ENCODE results near the gene TNFAIP1.
"Not testable (repeated sequence)": the region's sequence is repeated elsewhere in the genome, so short reads cannot be mapped to it uniquely, and the experiment has no call there.

The TNFAIP1 gene

GRCh38 chr17:28335201-28335958, at the start of gene TNFAIP1, which contains the start of gene IFT20:
TNFAIP1 (plus strand) TSS chr17:28335761; CDS start chr17:28339522, 3,761 bp downstream.
IFT20 (minus strand) TSS chr17:28335472; CDS start chr17:28331985, 3,487 bp downstream.
- peak; percentile 99 for DNase-seq (ENCODE audit: low spot score)

- DNase-seq (ENCODE audit: low spot score): no peak
These were observed 49.6 kb upstream of the TNFAIP1 start for GRCh38 chr17:28285965-28286364.

- DNase-seq (ENCODE audit: low spot score): no peak
These were observed 44.9 kb upstream of the TNFAIP1 start for GRCh38 chr17:28290703-28291102.

- DNase-seq (ENCODE audit: low spot score): no peak
These were observed 43.7 kb upstream of the TNFAIP1 start for GRCh38 chr17:28291780-28292330.

GRCh38 chr17:28292878-28293277, 42.7 kb upstream of the TNFAIP1 start:
- DNase-seq (ENCODE audit: low spot score): not testable (repeated sequence)

GRCh38 chr17:28293994-28294393, 41.6 kb upstream of the TNFAIP1 start:
- DNase-seq (ENCODE audit: low spot score): no peak

GRCh38 chr17:28295677-28296578, 39.6 kb upstream of the TNFAIP1 start:
- no peak for DNase-seq (ENCODE audit: low spot score)

GRCh38 chr17:28298449-28298848, 37.1 kb upstream of the TNFAIP1 start:
- no peak for DNase-seq (ENCODE audit: low spot score)

GRCh38 chr17:28306954-28307401, 28.6 kb upstream of the TNFAIP1 start:
- DNase-seq (ENCODE audit: low spot score): no peak

- no peak for DNase-seq (ENCODE audit: low spot score)
These were observed 21.7 kb upstream of the TNFAIP1 start for GRCh38 chr17:28313841-28314240.

- DNase-seq (ENCODE audit: low spot score): no peak
These were observed 19.5 kb upstream of the TNFAIP1 start for GRCh38 chr17:28315846-28316705.

GRCh38 chr17:28317099-28317965, 18.2 kb upstream of the TNFAIP1 start:
- no peak for DNase-seq (ENCODE audit: low spot score)

GRCh38 chr17:28317966-28318758, 17.4 kb upstream of the TNFAIP1 start:
- DNase-seq (ENCODE audit: low spot score): no peak

GRCh38 chr17:28318759-28319597, 16.6 kb upstream of the TNFAIP1 start, which contains the start of gene TMEM97:
TMEM97 (plus strand) TSS chr17:28319200; CDS start chr17:28319240, 40 bp downstream.
- peak; percentile 97 for DNase-seq (ENCODE audit: low spot score)

GRCh38 chr17:28319598-28319935, 16.0 kb upstream of the TNFAIP1 start:
- DNase-seq (ENCODE audit: low spot score): no peak

GRCh38 chr17:28320215-28321061, 15.1 kb upstream of the TNFAIP1 start:
- DNase-seq (ENCODE audit: low spot score): no peak

- no peak for DNase-seq (ENCODE audit: low spot score)
These were observed 11.3 kb upstream of the TNFAIP1 start for GRCh38 chr17:28324267-28324745.

- DNase-seq (ENCODE audit: low spot score): no peak
These were observed 10.8 kb upstream of the TNFAIP1 start for GRCh38 chr17:28324781-28325180.

Data from hematopoietic multipotent progenitor cell treated with erythropoietin and hydrocortisone succinate and interleukin-3 and kit ligand, for 15 days (in vitro differentiated cells).